H9 (cell line): ENCODE results near the gene OR5AS1. TPM values are rescaled to one million over a fixed set of nuclear protein-coding genes. Genes with fewer than 3 reads are reported as not detected.
"Not testable (repeated sequence)": the region's sequence is repeated elsewhere in the genome, so short reads cannot be mapped to it uniquely, and the experiment has no call there.

Experiments used
- DNase-seq: peaks from one replicate; pipeline ENCODE4 v3.0.0-alpha.2; 2017
- H2AFZ ChIP-seq: one replicate; pipeline ENCODE4 v1.6.1; 2013; ENCODE audit warnings: mild to moderate bottlenecking, low read length, control low read depth, moderate library complexity
- H2AK5ac ChIP-seq: 2 replicates; pipeline ENCODE4 v1.6.1; 2013; ENCODE audit warnings: low read length, control low read depth, mixed read lengths; ENCODE audit not compliant: insufficient read length
- H2BK120ac ChIP-seq: one replicate; pipeline ENCODE4 v1.6.1; 2013; ENCODE audit warnings: low read depth, mild to moderate bottlenecking, low read length, control low read depth, inconsistent platforms; ENCODE audit not compliant: poor library complexity, severe bottlenecking
- H2BK12ac ChIP-seq: 2 replicates; pipeline ENCODE4 v1.6.1; 2013; ENCODE audit warnings: low read length, control low read depth, mixed read lengths, low read depth; ENCODE audit not compliant: insufficient read length
- H2BK15ac ChIP-seq: 2 replicates; pipeline ENCODE4 v1.6.1; 2013; ENCODE audit warnings: low read depth, low read length, control low read depth
- H2BK20ac ChIP-seq: one replicate; pipeline ENCODE4 v1.6.1; 2013; ENCODE audit warnings: low read depth, mild to moderate bottlenecking, low read length, control low read depth, inconsistent platforms; ENCODE audit not compliant: poor library complexity, severe bottlenecking
- H2BK5ac ChIP-seq: 2 replicates; pipeline ENCODE4 v1.6.1; 2013; ENCODE audit warnings: low read length, control low read depth, mixed read lengths; ENCODE audit not compliant: insufficient read length
- H3K14ac ChIP-seq: 2 replicates; pipeline ENCODE4 v1.6.1; 2013; ENCODE audit warnings: low read length, control low read depth; ENCODE audit not compliant: insufficient read depth
- H3K18ac ChIP-seq: 2 replicates; pipeline ENCODE4 v1.6.1; 2013; ENCODE audit warnings: low read depth, mild to moderate bottlenecking, mixed read lengths, low read length, control low read depth; ENCODE audit not compliant: insufficient read length
- H3K23ac ChIP-seq: 2 replicates; pipeline ENCODE4 v1.6.1; 2013; ENCODE audit warnings: low read length, control low read depth, mixed read lengths, low read depth; ENCODE audit not compliant: insufficient read length
- H3K23me2 ChIP-seq: 2 replicates; pipeline ENCODE4 v1.6.1; 2013; ENCODE audit warnings: low read depth, mild to moderate bottlenecking, mixed read lengths, low read length, control low read depth; ENCODE audit not compliant: insufficient read length, poor library complexity, severe bottlenecking
- H3K27ac ChIP-seq: 2 replicates; pipeline ENCODE4 v1.5.1; 2013; ENCODE audit warnings: low read length, control low read depth, mixed read lengths, low read depth; ENCODE audit not compliant: insufficient read length
- H3K27me3 ChIP-seq: 2 replicates; pipeline ENCODE4 v1.6.1; 2013; ENCODE audit warnings: low read length, control low read depth, inconsistent platforms; ENCODE audit not compliant: insufficient read depth
- H3K4ac ChIP-seq: 2 replicates; pipeline ENCODE4 v1.6.1; 2013; ENCODE audit warnings: low read depth, mild to moderate bottlenecking, control low read depth, inconsistent platforms, low read length, moderate library complexity
- H3K4me1 ChIP-seq: 2 replicates; pipeline ENCODE4 v1.6.1; 2013; ENCODE audit warnings: low read length, control low read depth, inconsistent platforms; ENCODE audit not compliant: insufficient read depth
- H3K4me2 ChIP-seq: 2 replicates; pipeline ENCODE4 v1.6.1; 2013; ENCODE audit warnings: low read length, control low read depth, mixed read lengths; ENCODE audit not compliant: insufficient read length, insufficient read depth
- H3K56ac ChIP-seq: 2 replicates; pipeline ENCODE4 v1.6.1; 2013; ENCODE audit warnings: low read depth, mild to moderate bottlenecking, mixed read lengths, low read length, control low read depth; ENCODE audit not compliant: insufficient read length
- H3K79me1 ChIP-seq: 2 replicates; pipeline ENCODE4 v1.6.1; 2013; ENCODE audit warnings: low read depth, mild to moderate bottlenecking, moderate library complexity, low read length, control low read depth, inconsistent platforms; ENCODE audit not compliant: insufficient read depth, poor library complexity, severe bottlenecking
- H3K79me2 ChIP-seq: 2 replicates; pipeline ENCODE4 v1.6.1; 2013; ENCODE audit warnings: low read length, control low read depth, inconsistent platforms; ENCODE audit not compliant: insufficient read depth
- H3K9ac ChIP-seq: 2 replicates; pipeline ENCODE4 v1.6.1; 2013; ENCODE audit warnings: low read length, control low read depth, mixed read lengths; ENCODE audit not compliant: insufficient read length; ENCODE audit errors: extremely low read depth
- H3K9me3 ChIP-seq: one replicate; pipeline ENCODE4 v1.6.1; 2013; ENCODE audit warnings: low read depth, low read length, inconsistent platforms; ENCODE audit not compliant: control insufficient read depth
- H3T11ph ChIP-seq: one replicate; pipeline ENCODE4 v1.6.1; 2013; ENCODE audit warnings: mild to moderate bottlenecking, low read length, control low read depth, inconsistent platforms
- H4K20me1 ChIP-seq: one replicate; pipeline ENCODE4 v1.6.1; 2013; ENCODE audit not compliant: control insufficient read depth, insufficient read length, insufficient read depth
- H4K5ac ChIP-seq: 2 replicates; pipeline ENCODE4 v1.6.1; 2013; ENCODE audit warnings: low read depth, mild to moderate bottlenecking, mixed read lengths, low read length, control low read depth; ENCODE audit not compliant: insufficient read length
- H4K8ac ChIP-seq: replicated peaks from 2 replicates; pipeline ENCODE4 v1.6.1; 2013; ENCODE audit warnings: low read length, control low read depth, mixed read lengths, low read depth; ENCODE audit not compliant: insufficient read length
- H4K91ac ChIP-seq: 2 replicates; pipeline ENCODE4 v1.6.1; 2013; ENCODE audit warnings: low read depth, mild to moderate bottlenecking, moderate library complexity, mixed read lengths, low read length, control low read depth; ENCODE audit not compliant: insufficient read length
- H3K27ac Mint-ChIP-seq, 3 experiments: 2 replicates in 2 of 3; 3 replicates in 1 of 3; pipeline ENCODE4 v1.8.0; 2020 to 2021; ENCODE audit warnings: mixed read lengths in 3 of 3, mild to moderate bottlenecking in 1 of 3, moderate library complexity in 1 of 3
- H3K27me3 Mint-ChIP-seq: 2 replicates; pipeline ENCODE4 v1.8.0; 2021; ENCODE audit warnings: low read depth, mild to moderate bottlenecking, moderate library complexity, mixed read lengths
- H3K36me3 Mint-ChIP-seq, 3 experiments: 2 replicates in 2 of 3; 3 replicates in 1 of 3; pipeline ENCODE4 v1.8.0; 2020 to 2021; ENCODE audit warnings: low read depth in 3 of 3, mixed read lengths in 3 of 3; ENCODE audit not compliant: insufficient read depth in 1 of 3
- H3K4me1 Mint-ChIP-seq, 2 experiments: 2 replicates each; pipeline ENCODE4 v1.8.0; 2020; ENCODE audit warnings: mixed read lengths in 2 of 2
- H3K4me3 Mint-ChIP-seq, 2 experiments: 2 replicates in 1 of 2; 3 replicates in 1 of 2; pipeline ENCODE4 v1.8.0; 2020 to 2021; ENCODE audit warnings: mild to moderate bottlenecking in 2 of 2, mixed read lengths in 2 of 2, moderate library complexity in 1 of 2
- H3K9me3 Mint-ChIP-seq, 2 experiments: 2 replicates in 1 of 2; 3 replicates in 1 of 2; pipeline ENCODE4 v1.8.0; 2020; ENCODE audit warnings: mild to moderate bottlenecking in 2 of 2, mixed read lengths in 2 of 2, moderate library complexity in 1 of 2
- WGBS: extraction: QIAGEN DNeasy Blood & Tissue Kit; methylation state at CpG from one replicate; pipeline ENCODE4 v1.1.7; 2013; ENCODE audit warnings: missing lambda C conversion rate, low lambda C conversion rate, mixed read lengths; ENCODE audit not compliant: insufficient read length; ENCODE audit errors: extremely low coverage; 5-methylcytosine and 5-hydroxymethylcytosine counted together
- total RNA-seq: library from RNA; stranded (reverse); gene quantifications from 2 replicates; pipeline ENCODE4 v1.2.1, GENCODE V29; 2021

OR5AS1 gene
- total RNA-seq, 1 experiment from 2014 or later = not detected

- DNase-seq = peak; percentile 55
- not testable (repeated sequence) for H2BK20ac ChIP-seq, H2AFZ ChIP-seq, H3K4me3 Mint-ChIP-seq, H3K36me3 Mint-ChIP-seq, H4K8ac ChIP-seq, H3K56ac ChIP-seq, H2AK5ac ChIP-seq, H3K23ac ChIP-seq, H3K9me3 ChIP-seq, H3K4me1 ChIP-seq, H3K27me3 ChIP-seq, H2BK15ac ChIP-seq, H4K5ac ChIP-seq, H3K9ac ChIP-seq, H3K79me1 ChIP-seq, H3K4me2 ChIP-seq, H4K20me1 ChIP-seq, H3K27me3 Mint-ChIP-seq, H2BK120ac ChIP-seq, H3K4ac ChIP-seq, H3K23me2 ChIP-seq, H3K79me2 ChIP-seq, H4K91ac ChIP-seq, H3T11ph ChIP-seq, H3K18ac ChIP-seq, H3K14ac ChIP-seq, H2BK5ac ChIP-seq, H2BK12ac ChIP-seq
- H3K27ac ChIP-seq = peak overlapping the region; percentile 32
- H3K4me1 Mint-ChIP-seq = peaks cover 40 to 50% of the 10 kb centered on the region in 2 experiments
- peak overlapping the region; percentile 70 to 95 (median 83); a peak in 6 of 7 replicates for H3K27ac Mint-ChIP-seq
- WGBS = no CpG with 5 or more reads among the region's 7 CpGs
- H3K9me3 Mint-ChIP-seq = peaks cover 12 to 16% of the 10 kb centered on the region in 2 experiments; a peak in 4 of 5 replicates
Measured at GRCh38 chr11:56057661-56058237, 30.3 kb downstream of the OR5AS1 start.

- not testable (repeated sequence) for H3K14ac ChIP-seq, H2BK12ac ChIP-seq, H3K9ac ChIP-seq, H3K27me3 ChIP-seq, H3K18ac ChIP-seq, H2BK120ac ChIP-seq, H3K9me3 ChIP-seq, H2BK15ac ChIP-seq, H4K8ac ChIP-seq, H4K5ac ChIP-seq, H2BK20ac ChIP-seq, H4K20me1 ChIP-seq, H3K4me2 ChIP-seq, DNase-seq, H3T11ph ChIP-seq, H2AK5ac ChIP-seq, H3K23me2 ChIP-seq, H2BK5ac ChIP-seq, H3K4me1 ChIP-seq, H3K27me3 Mint-ChIP-seq, H3K23ac ChIP-seq, H3K4ac ChIP-seq, H3K79me1 ChIP-seq, H3K56ac ChIP-seq, H3K36me3 Mint-ChIP-seq, H4K91ac ChIP-seq, H3K79me2 ChIP-seq, H2AFZ ChIP-seq
- Mint-ChIP-seq H3K4me1 (peaks cover 40 to 50% of the 10 kb centered on the region in 2 experiments), H3K27ac (peak overlapping the region; percentile 55 to 95 (median 83)), H3K9me3 (peaks cover 12 to 16% of the 10 kb centered on the region in 2 experiments; a peak in 4 of 5 replicates), H3K4me3 (peak overlapping the region in 1 of 2 experiments; percentile 58; a peak in 3 of 5 replicates)
- peak overlapping the region; percentile 32 for H3K27ac ChIP-seq
- WGBS = no CpG with 5 or more reads among the region's 7 CpGs
Measured at GRCh38 chr11:56058260-56058780, 30.9 kb downstream of the OR5AS1 start.
